GM19099 (cell line): ENCODE measurements around the gene SLC22A13.

ENCODE experiments used
- POLR2A ChIP-seq: IDR thresholded peaks from 3 replicates; pipeline ENCODE4 v1.6.1; 2011; ENCODE audit warnings: low read depth; ENCODE audit not compliant: insufficient read length; ENCODE audit errors: extremely low read depth

The SLC22A13 gene

GRCh38 chr3:38313695-38314094 lies 48.1 kb downstream of the SLC22A13 start:
- no peak for TF ChIP-seq POLR2A

GRCh38 chr3:38314112-38314763 lies 48.6 kb downstream of the SLC22A13 start:
- TF ChIP-seq POLR2A = no peak

GRCh38 chr3:38314764-38315487 lies 49.3 kb downstream of the SLC22A13 start:
- TF ChIP-seq POLR2A = no peak

GRCh38 chr3:38315488-38316230 lies 50.0 kb downstream of the SLC22A13 start:
- TF ChIP-seq POLR2A = no peak

- TF ChIP-seq POLR2A = no peak
Observed at GRCh38 chr3:38316356-38317191, 51.0 kb downstream of the SLC22A13 start.

- no peak for TF ChIP-seq POLR2A
Observed at GRCh38 chr3:38317192-38317759, 51.7 kb downstream of the SLC22A13 start.

GRCh38 chr3:38318766-38319671 lies 53.4 kb downstream of the SLC22A13 start:
- TF ChIP-seq POLR2A = no peak

- no peak for TF ChIP-seq POLR2A
Observed at GRCh38 chr3:38323060-38323459, 57.4 kb downstream of the SLC22A13 start.

GRCh38 chr3:38325256-38325655 lies 59.6 kb downstream of the SLC22A13 start:
- TF ChIP-seq POLR2A = no peak

- TF ChIP-seq POLR2A = no peak
Observed at GRCh38 chr3:38327335-38328009, 61.9 kb downstream of the SLC22A13 start.
